Esophagus squamous epithelium (tissue), 4 donors: ENCODE results near the gene MCUR1.

ENCODE experiments used
- CTCF ChIP-seq, 6 experiments: fragments of 450-650 bp in 4 of 6; fragments of 200-600 bp in 2 of 6; sonication (generic) in 2 of 6; IDR thresholded peaks; one replicate each; pipeline ENCODE4 v1.5.1; 2016 to 2019; ENCODE audit warnings: antibody characterized with exemption in 6 of 6, mild to moderate bottlenecking in 4 of 6, moderate library complexity in 4 of 6
- POLR2A ChIP-seq, 4 donors: fragments of 450-650 bp; IDR thresholded peaks; one replicate each; pipeline ENCODE4 v1.6.1; 2017; ENCODE audit warnings: antibody characterized with exemption in 4 of 4, mild to moderate bottlenecking in 4 of 4, moderate library complexity in 3 of 4

- TF ChIP-seq POLR2A (IDR thresholded peaks at IDR 0.05): no peak
- TF ChIP-seq CTCF (IDR thresholded peaks at IDR 0.05): no peak
Observed at GRCh38 chr6:13813621-13814175, 659 bp downstream of the MCUR1 start.
